ENCODE results near the gene CEPT1. TPM values are rescaled to one million over a fixed set of nuclear protein-coding genes. Genes with fewer than 3 reads are reported as not detected.

Gene CEPT1
- total and polyA plus RNA-seq, 10 of the 15 experiments (the other 5 are each of a cell fraction or from before 2014, with no cell fraction given) = 29.4 to 77.9 (median 54.8) TPM

- CTCF ChIA-PET = interaction anchor here (1.3 kb wide), 1 partner anchor 45 kb away, joined by 4 read pairs; no protein-coding TSS in a partner anchor
- H3K79me2 ChIP-seq (ENCODE audit: control insufficient read depth, insufficient read depth, low read length) = peaks cover 99% of the 10 kb centered on the region
- H3K9me3 ChIP-seq (replicated peaks; ENCODE audit: control insufficient read depth, insufficient read depth, low read length) = no peaks in the 10 kb centered on the region; the same call in 2 of the 3 replicates
- BruUV-seq (replicated peaks) = no TSS peak
- peak overlapping the region; percentile 43 for H3K9ac ChIP-seq (ENCODE audit: control insufficient read depth, insufficient read depth, low read length)
- RAD21 ChIA-PET (ENCODE audit: unreplicated experiment) = interaction anchor here (1.1 to 2.2 kb wide), 3 partner anchors 55 to 75 kb away, joined by 3 to 9 read pairs (median 4); no protein-coding TSS in a partner anchor
- in situ Hi-C loops (cut with MboI) (no loop called here), intact Hi-C loops (cut with micrococcal nuclease; ENCODE audit: unreplicated experiment) (loop anchor here (5.0 to 10.0 kb wide), 3 partner anchors 44 to 607 kb away; partner anchors contain the start of genes CD53 and DDX20)
- H3K36me3 ChIP-seq (ENCODE audit: control insufficient read depth in 2 of 2, insufficient read depth in 2 of 2, low read length in 1 of 2) = peaks cover 2 to 23% of the 10 kb centered on the region in 2 experiments; a peak in 3 of 4 replicates
- peak overlapping the region; percentile 13 for H3K4me3 ChIP-seq
- peak overlapping the region; percentile 45 for H3K4me2 ChIP-seq (ENCODE audit: control insufficient read depth, insufficient read depth)
- WGBS (ENCODE audit: insufficient coverage, insufficient replicate concordance, low lambda C conversion rate, missing lambda C conversion rate) = 82% methylated on average over 3 of the region's 3 CpGs
- H3K4me1 ChIP-seq (ENCODE audit: control insufficient read depth, insufficient read depth, low read length) = peaks cover 15% of the 10 kb centered on the region
- no peaks in the 10 kb centered on the region for H3K27me3 ChIP-seq (replicated peaks in 1 of 2; ENCODE audit: control insufficient read depth in 2 of 2, insufficient read depth in 2 of 2, low read length in 1 of 2)
- no peaks in the 10 kb centered on the region for H4K20me1 ChIP-seq (ENCODE audit: control insufficient read depth, insufficient read depth)
- peak overlapping the region; percentile 30 for H3K27ac ChIP-seq (ENCODE audit: control insufficient read depth, insufficient read depth)
- TF ChIP-seq, protein P1, sequence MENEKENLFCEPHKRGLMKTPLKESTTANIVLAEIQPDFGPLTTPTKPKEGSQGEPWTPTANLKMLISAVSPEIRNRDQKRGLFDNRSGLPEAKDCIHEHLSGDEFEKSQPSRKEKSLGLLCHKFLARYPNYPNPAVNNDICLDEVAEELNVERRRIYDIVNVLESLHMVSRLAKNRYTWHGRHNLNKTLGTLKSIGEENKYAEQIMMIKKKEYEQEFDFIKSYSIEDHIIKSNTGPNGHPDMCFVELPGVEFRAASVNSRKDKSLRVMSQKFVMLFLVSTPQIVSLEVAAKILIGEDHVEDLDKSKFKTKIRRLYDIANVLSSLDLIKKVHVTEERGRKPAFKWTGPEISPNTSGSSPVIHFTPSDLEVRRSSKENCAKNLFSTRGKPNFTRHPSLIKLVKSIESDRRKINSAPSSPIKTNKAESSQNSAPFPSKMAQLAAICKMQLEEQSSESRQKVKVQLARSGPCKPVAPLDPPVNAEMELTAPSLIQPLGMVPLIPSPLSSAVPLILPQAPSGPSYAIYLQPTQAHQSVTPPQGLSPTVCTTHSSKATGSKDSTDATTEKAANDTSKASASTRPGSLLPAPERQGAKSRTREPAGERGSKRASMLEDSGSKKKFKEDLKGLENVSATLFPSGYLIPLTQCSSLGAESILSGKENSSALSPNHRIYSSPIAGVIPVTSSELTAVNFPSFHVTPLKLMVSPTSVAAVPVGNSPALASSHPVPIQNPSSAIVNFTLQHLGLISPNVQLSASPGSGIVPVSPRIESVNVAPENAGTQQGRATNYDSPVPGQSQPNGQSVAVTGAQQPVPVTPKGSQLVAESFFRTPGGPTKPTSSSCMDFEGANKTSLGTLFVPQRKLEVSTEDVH (IDR thresholded peaks at IDR 0.05; ENCODE audit: low read depth, partially characterized antibody) = no peak
- TF ChIP-seq NRF1 (conservative IDR thresholded peaks at IDR 0.05; ENCODE audit: low read depth, low read length) (no peak), IKZF1 (conservative IDR thresholded peaks at IDR 0.05) (no peak), SREBF2 (IDR thresholded peaks at IDR 0.05; ENCODE audit: low read length) (no peak), REST (IDR thresholded peaks at IDR 0.05; ENCODE audit: low read depth, low read length) (no peak)
- SMC1A ChIA-PET (ENCODE audit: uncharacterized antibody, unreplicated experiment) = interaction anchor here (0.9 to 13.3 kb wide), 7 partner anchors 9 to 70 kb away, joined by 3 to 164 read pairs (median 5); partner anchors contain the start of genes CEPT1 and DRAM2
- ATAC-seq (no peak; the same call in 2 of the 3 replicates), FAIRE-seq (peak; percentile 27), DNase-seq (ENCODE audit: low read depth, low spot score) (no peak)
- H2AFZ ChIP-seq (ENCODE audit: control insufficient read depth, low read depth, low read length) = no peak overlapping the region
- POLR2A ChIA-PET = interaction anchor here (1.1 to 2.1 kb wide), 3 partner anchors 8 to 49 kb away, joined by 4 to 6 read pairs (median 5); no protein-coding TSS in a partner anchor
Measured at GRCh38 chr1:111147948-111148347, 7.9 kb downstream of the CEPT1 start.

Data from GM12878 (cell line).